Right lobe of liver (tissue), 4 donors: ENCODE results near the gene SH3BP4.

Experiments used
- POLR2A ChIP-seq: fragments of 450-650 bp; IDR thresholded peaks from one replicate; pipeline ENCODE4 v1.6.1; 2017; ENCODE audit warnings: antibody characterized with exemption, mild to moderate bottlenecking
- TF ChIP-seq, protein P1 (sequence below), 4 donors: fragments of 200-600 bp in 3 of 4; fragments of 450-650 bp in 1 of 4; IDR thresholded peaks; one replicate each; pipeline versions ENCODE4 v1.5.1 to v1.8.0; 2016 to 2022; ENCODE audit warnings: antibody characterized with exemption in 4 of 4, mild to moderate bottlenecking in 2 of 4
- donor health status: DM: no; HTN: no; CAD: no.
- donor health status: DM: no; HTN: no; CAD: no.
- donor health status: DM: no; HTN: yes; CAD: no.

DNA sequence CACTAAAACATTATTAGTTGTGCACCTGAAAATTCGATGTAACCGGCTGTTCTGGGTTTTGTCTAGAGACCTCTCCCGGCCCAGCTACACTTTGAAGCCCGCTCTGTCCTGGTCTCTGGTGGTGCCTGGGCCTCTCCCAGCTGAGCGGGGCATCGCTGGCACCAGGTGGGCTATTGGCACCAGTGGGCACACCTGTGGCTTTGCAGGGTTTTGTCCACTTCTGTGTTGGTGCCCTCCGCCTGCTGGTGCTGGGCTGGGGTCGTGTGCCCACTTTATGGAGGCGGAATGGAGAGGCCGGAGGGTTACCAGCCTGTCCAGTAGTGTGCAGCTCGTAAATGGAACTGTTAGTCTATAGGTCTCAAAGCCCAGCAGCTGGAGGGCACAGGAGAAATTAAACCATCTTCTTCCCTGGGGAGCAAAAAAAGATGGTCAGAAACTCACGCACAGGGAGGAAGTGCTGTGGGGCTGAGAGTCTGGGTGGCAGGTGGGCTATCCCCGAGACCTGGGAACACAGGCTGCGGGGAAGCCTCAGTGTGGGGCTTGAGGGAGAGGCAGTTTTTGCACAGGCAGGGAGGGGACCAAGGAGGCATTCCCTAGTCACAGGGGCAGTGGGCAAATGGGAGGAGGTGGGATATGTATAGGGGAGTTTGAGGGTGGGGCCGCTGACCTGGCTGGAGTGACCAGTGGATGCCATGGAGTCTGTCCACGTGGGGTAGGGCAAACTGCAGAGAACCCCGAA is 30.4 kb downstream of the SH3BP4 start:
- TF ChIP-seq POLR2A = no peak
- TF ChIP-seq, protein P1, sequence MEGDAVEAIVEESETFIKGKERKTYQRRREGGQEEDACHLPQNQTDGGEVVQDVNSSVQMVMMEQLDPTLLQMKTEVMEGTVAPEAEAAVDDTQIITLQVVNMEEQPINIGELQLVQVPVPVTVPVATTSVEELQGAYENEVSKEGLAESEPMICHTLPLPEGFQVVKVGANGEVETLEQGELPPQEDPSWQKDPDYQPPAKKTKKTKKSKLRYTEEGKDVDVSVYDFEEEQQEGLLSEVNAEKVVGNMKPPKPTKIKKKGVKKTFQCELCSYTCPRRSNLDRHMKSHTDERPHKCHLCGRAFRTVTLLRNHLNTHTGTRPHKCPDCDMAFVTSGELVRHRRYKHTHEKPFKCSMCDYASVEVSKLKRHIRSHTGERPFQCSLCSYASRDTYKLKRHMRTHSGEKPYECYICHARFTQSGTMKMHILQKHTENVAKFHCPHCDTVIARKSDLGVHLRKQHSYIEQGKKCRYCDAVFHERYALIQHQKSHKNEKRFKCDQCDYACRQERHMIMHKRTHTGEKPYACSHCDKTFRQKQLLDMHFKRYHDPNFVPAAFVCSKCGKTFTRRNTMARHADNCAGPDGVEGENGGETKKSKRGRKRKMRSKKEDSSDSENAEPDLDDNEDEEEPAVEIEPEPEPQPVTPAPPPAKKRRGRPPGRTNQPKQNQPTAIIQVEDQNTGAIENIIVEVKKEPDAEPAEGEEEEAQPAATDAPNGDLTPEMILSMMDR (IDR thresholded peaks at IDR 0.05) = no peak
